Measurements from ENCODE around the gene MRPL50. TPM values are rescaled to one million over a fixed set of nuclear protein-coding genes. Genes with fewer than 3 reads are reported as not detected.

MRPL50 gene
- total RNA-seq, 1 experiment from 2014 or later = 20.0 TPM

GRCh38 chr9:101394687-101395086 lies 3.7 kb downstream of the MRPL50 start:
- Mint-ChIP-seq H3K9me3 (peaks cover 24 to 42% of the 10 kb centered on the region in 2 experiments), H3K27ac (no peak overlapping the region)
- no peak overlapping the region for H3T11ph ChIP-seq (ENCODE audit: low read length)

More at GRCh38 chr9:101394687-101395086, 3.7 kb downstream of the MRPL50 start:
- Mint-ChIP-seq H3K4me1 (peaks cover 10 to 16% of the 10 kb centered on the region in 2 experiments; a peak in 3 of 4 replicates), H3K4me3 (no peak overlapping the region; a peak in 1 of 5 replicates), H3K36me3 (ENCODE audit: insufficient read depth in 1 of 3, low read depth in 3 of 3) (peaks cover 53 to 73% (median 72%) of the 10 kb centered on the region in 3 experiments), H3K27me3 (ENCODE audit: low read depth) (no peaks in the 10 kb centered on the region)
- Histone ChIP-seq H3K23ac (ENCODE audit: insufficient read length, low read depth, low read length) (no peak overlapping the region), H3K18ac (ENCODE audit: insufficient read length, low read depth, low read length) (no peak overlapping the region), H3K79me2 (ENCODE audit: insufficient read depth, low read length) (peaks cover 38% of the 10 kb centered on the region; the same call in 1 of the 2 replicates), H3K27ac (ENCODE audit: insufficient read length, low read depth, low read length) (no peak overlapping the region), H3K9me3 (ENCODE audit: control insufficient read depth, low read depth, low read length) (no peaks in the 10 kb centered on the region), H3K4ac (ENCODE audit: low read depth, low read length) (no peak overlapping the region), H2AK5ac (ENCODE audit: insufficient read length, low read length) (no peak overlapping the region), H2BK20ac (ENCODE audit: low read depth, low read length, poor library complexity, severe bottlenecking) (no peak overlapping the region), H3K23me2 (ENCODE audit: insufficient read length, low read depth, low read length, poor library complexity, severe bottlenecking) (peaks cover 3% of the 10 kb centered on the region), H2AFZ (ENCODE audit: low read length) (no peak overlapping the region), H3K79me1 (ENCODE audit: insufficient read depth, low read depth, low read length, poor library complexity, severe bottlenecking) (peaks cover 4% of the 10 kb centered on the region), H3K56ac (ENCODE audit: insufficient read length, low read depth, low read length) (no peak overlapping the region), H4K5ac (ENCODE audit: insufficient read length, low read depth, low read length) (no peak overlapping the region), H3K4me2 (ENCODE audit: insufficient read depth, insufficient read length, low read length) (no peak overlapping the region), H2BK120ac (ENCODE audit: low read depth, low read length, poor library complexity, severe bottlenecking) (no peak overlapping the region), H2BK12ac (ENCODE audit: insufficient read length, low read depth, low read length) (no peak overlapping the region), H4K20me1 (ENCODE audit: control insufficient read depth, insufficient read depth, insufficient read length) (peaks cover 2% of the 10 kb centered on the region), H4K8ac (replicated peaks; ENCODE audit: insufficient read length, low read depth, low read length) (no peak overlapping the region), H2BK15ac (ENCODE audit: low read depth, low read length) (no peak overlapping the region), H3K4me1 (ENCODE audit: insufficient read depth, low read length) (no peaks in the 10 kb centered on the region), H3K14ac (ENCODE audit: insufficient read depth, low read length) (no peak overlapping the region), H4K91ac (ENCODE audit: insufficient read length, low read depth, low read length) (no peak overlapping the region), H3K27me3 (ENCODE audit: insufficient read depth, low read length) (no peaks in the 10 kb centered on the region), H3K9ac (ENCODE audit: extremely low read depth, insufficient read length, low read length) (no peak overlapping the region), H2BK5ac (ENCODE audit: insufficient read length, low read length) (no peak overlapping the region)
- DNase-seq = no peak
- WGBS (ENCODE audit: extremely low coverage, insufficient read length, low lambda C conversion rate) = no CpG with 5 or more reads among the region's 1 CpG
- no peak for TF ChIP-seq CTCF (conservative IDR thresholded peaks at IDR 0.05)

Measured in H9 (cell line).